CD4-positive, alpha-beta T cell treated with Interleukin-6 at 100 ng/mL for 8 hours (primary cell): ENCODE measurements around the gene PBXIP1.
A peak's percentile ranks its signal among the peaks of the same experiment; 100 is the strongest.
"Not testable (repeated sequence)": the region's sequence is repeated elsewhere in the genome, so short reads cannot be mapped to it uniquely, and the experiment has no call there.

Experiments
- DNase-seq: peaks from one replicate; pipeline ENCODE4 v3.0.0-alpha.2; 2020; ENCODE audit warnings: mixed read lengths, low spot score

The PBXIP1 gene

DNA sequence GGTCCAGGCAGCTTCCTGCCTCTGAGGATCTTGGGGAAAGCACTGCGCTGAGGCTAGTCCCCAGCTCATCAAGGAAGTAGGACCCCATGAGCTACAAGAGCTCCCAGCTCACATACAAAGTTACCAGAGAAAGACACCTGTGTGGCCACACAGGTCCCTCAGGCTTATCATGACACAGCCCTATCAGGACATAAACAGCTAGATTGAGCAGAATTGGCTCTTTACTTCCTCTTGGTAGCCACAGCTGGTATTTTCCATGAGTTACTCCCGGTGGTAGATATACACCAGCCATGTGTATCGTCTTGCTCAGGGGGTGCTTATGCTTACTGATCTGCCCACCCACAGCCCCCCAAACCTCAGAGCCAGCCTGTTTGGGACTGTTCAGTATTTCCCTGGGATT, 38.7 kb upstream of the PBXIP1 start:
- DNase-seq, result no peak

DNA sequence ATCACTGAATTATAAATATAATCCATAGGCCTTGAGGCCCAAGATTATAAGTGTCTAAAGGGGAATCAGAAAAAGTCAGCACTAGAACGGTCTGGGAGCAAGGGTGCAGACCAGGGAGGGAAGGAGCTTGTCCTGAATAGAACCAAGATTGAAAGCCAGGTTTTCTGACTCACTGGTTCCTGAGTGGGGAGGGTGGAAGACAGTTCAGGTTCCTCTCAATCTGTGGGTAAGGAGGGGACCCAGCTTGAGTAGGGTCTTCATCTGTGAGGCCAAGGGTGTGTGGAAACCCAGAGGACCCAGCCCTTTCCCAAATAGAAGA, 38.3 kb upstream of the PBXIP1 start:
- no peak for DNase-seq

DNA sequence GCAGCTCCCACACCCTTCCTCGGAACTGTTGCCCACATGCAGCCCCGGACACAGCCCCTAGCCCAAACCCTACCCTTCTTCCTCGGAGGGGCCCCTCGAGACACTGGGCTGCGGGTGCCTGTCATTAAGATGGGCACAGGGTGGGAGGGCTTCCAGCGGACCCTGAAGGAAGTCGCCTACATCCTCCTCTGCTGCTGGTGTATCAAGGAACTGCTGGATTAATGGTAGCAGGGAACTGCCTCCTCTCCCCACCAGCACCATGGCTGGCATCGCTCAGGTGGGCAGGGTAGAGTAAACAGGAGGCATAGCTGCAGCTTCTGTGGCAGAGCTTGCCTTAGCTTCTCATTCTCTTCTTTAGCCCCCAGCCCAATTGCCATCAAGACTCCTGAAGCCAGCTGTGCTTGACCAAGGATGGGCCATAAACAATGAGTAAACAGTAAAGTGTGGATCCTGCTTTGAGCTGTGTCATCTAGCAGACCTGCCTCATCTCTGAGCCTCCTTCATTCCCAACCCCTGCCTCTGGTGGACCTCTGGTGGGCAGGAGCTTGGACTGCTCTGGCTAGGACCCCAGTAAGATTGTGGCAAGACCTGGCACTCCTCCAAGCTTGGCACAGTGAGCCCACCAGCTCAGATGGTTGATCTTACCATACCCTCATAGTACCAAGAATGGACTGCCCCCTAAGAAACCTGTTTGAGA, 37.8 kb upstream of the PBXIP1 start, which contains the start of gene LENEP:
Gene LENEP (plus strand): TSS at position 15 of the 697 bp plus-strand sequence. CDS start 22 bp downstream, at position 37.
- no peak for DNase-seq

- no peak for DNase-seq
Observed at GRCh38 chr1:154992721-154993571, 37.0 kb upstream of the PBXIP1 start.

DNA sequence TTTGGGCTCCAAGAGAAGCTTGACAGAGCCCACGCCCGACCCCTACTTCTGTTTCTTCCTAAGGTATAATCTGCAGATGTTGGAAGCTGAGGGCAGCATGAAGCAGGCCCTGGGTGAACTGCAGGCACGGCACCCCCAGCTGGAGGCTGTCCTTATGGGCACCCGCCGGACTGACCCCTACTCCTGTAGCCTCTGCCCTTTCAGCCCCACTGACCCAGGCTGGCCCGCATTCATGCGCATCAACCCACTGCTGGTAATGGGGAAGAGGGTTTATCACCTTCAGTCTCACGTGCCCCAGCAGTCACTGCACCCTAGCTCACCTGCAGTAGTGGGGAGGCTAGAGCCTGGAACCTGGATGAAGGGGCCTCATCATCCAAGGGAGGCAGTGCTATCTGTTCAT, 34.4 kb upstream of the PBXIP1 start:
- no peak for DNase-seq

DNA sequence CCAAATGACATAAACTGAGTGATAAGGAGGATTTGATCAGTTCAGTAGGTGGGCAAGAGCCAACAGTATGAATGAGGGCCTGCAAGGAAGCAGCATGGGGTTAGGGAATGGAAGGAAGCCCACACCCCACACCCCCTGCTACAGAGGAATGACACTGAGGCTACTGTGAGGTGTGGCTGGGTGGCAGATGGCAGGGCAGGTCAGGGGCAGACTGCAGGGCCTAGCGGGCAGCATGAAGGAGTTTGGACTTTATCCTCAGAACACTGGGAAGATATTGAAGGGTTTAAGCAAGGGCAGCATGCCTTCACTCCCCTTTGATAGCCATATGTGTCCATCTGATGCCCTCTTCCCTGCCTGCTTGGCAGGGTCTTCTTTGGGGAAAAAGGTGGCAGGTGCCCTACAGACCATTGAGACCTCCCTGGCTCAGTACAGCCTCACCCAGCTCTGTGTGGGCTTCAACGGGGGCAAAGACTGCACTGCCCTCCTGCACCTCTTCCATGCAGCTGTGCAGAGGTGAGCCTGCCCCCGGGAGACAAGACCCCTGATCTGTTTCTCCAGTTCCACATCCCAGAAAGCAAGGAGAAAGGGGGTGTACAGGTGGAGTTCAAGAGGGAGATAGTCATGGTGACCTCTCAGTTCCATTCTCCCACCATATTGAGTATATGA, 33.4 kb upstream of the PBXIP1 start:
- no peak for DNase-seq

GRCh38 chr1:154988058-154988954, 32.4 kb upstream of the PBXIP1 start:
- DNase-seq, result no peak

DNA sequence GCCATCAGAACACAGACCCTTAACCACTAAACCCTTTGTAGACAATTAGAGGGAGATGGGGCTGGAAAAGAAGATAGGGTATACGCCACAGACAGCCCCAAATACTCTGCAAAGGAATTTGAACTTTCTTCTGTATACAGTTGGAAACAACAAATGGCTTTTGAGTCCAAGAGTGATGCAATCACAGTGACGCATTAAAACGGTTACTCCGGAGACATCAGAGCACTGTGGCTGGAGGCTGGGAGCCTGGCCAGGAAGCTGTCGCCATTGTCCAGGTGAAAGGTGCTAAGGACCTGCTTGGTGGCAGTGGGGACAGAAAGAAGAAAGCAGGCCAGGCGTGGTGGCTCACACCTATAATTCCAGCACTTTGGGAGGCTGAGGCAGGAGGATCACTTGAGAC, 31.4 kb upstream of the PBXIP1 start:
- no peak for DNase-seq

DNA sequence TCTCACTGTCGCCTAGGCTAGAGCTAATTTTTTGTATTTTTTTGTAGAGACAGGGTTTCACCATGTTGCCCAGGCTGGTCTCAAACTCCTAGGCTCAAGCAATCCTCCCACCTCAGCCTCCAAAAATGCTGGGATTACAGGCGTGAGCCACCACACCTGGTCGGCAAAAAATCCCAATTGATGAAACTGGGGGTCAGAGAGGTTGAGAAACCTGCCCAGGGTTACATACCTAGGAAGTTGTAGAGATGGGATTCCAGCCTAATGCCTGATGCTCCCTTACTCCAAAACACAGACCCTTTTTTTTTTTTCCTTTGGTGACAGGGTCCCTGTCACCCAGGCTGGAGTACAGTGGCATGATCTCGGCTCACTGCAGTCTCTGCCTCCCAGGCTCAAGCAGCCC, 30.8 kb upstream of the PBXIP1 start:
- DNase-seq, result not testable (repeated sequence)

- no peak for DNase-seq
Observed at GRCh38 chr1:154983776-154984466, 28.0 kb upstream of the PBXIP1 start.

DNA sequence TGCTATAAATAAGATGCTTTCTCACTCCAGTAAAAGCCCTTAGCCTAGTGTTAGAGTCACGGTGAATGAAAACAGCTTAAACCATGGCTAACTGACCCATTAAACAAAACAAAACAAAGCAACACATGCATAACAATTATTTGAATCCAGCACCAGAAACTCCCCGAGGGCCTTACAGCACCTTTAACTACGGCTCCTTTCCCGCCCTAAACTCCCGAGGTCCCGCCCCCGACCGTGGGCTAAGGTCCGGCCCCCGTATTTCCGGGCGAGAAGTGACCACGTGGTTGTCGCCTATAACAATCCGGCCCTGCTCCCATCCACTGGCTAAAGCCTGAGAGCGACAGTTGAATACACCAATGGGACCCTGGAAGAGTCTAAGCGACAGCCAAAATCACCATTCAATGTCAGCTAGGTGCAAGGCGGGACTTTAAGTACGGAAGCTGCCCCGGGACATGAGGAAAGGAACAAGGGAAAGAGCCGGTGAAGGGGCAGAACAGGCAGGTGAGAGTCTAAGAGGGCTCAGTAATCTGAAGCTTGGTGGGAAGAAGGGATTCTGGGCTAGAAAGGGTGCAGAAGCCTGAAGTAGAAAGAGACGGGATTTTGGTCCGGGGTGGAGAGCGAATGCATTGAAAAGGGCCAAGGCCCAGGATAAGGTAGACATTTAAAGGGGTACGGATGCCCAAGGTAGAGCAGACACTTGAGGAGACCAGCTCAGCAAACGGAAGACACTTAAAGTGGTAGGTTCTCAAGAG, 27.2 kb upstream of the PBXIP1 start, which contains the start of gene FLAD1:
Gene FLAD1 (plus strand): TSS at position 448 of the 752 bp plus-strand sequence. CDS start 351 bp downstream, outside the sequence.
- DNase-seq, result peak; percentile 98

DNA sequence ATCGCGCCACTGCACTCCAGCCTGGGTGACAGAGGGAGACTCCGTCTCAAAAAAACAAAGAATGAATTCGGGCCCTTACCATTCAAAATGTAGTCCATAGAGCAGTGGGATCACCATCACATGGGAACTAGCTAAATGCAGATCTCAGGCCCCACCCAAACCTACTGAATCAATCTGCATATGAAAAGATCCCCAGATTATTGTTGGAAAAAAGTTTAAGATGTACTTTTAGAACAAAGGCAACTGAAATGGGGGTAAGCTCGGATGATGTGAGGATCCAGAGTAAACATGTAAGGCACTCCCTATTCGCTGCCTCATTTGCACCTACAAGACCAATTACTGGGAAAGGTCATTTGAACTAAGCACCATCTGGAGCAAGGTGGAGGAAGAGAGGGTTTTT, 26.4 kb upstream of the PBXIP1 start:
- no peak for DNase-seq

GRCh38 chr1:154978360-154978759, 22.5 kb upstream of the PBXIP1 start:
- no peak for DNase-seq

GRCh38 chr1:154977762-154978161, 21.9 kb upstream of the PBXIP1 start:
- not testable (repeated sequence) for DNase-seq

DNA sequence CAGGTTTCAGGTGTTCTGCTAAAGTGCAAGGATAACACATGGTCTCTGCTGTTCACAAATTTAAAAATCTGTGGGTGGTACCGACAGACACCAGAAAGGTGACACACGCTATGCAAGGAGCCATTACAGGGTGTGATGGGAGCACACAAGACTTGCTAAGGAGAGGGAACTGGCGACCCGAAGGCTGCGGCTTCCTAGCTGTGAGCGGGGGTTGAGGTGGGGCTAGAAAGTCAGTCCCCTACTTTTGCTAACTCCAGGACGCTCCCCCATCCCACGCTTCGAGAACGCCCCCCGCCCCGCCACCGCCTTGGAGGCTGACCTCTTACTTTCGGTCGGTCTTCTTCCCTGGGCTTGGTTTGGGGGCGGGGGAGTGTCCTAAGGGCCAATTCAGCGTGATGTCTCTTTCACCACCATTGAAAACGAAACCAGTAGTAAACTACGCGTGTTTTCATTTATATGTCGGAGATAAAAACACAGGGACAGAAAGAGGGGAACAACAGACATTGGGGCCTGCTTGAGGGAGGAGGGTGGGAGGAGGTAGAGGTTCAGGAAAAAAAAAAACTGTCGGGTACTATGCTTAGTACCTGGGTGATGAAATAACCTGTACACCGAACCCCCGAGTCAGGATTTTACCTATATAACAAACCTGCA, 19.6 kb upstream of the PBXIP1 start:
- peak; percentile 40 for DNase-seq

GRCh38 chr1:154974808-154975408, 19.0 kb upstream of the PBXIP1 start:
- peak; percentile 96 for DNase-seq

DNA sequence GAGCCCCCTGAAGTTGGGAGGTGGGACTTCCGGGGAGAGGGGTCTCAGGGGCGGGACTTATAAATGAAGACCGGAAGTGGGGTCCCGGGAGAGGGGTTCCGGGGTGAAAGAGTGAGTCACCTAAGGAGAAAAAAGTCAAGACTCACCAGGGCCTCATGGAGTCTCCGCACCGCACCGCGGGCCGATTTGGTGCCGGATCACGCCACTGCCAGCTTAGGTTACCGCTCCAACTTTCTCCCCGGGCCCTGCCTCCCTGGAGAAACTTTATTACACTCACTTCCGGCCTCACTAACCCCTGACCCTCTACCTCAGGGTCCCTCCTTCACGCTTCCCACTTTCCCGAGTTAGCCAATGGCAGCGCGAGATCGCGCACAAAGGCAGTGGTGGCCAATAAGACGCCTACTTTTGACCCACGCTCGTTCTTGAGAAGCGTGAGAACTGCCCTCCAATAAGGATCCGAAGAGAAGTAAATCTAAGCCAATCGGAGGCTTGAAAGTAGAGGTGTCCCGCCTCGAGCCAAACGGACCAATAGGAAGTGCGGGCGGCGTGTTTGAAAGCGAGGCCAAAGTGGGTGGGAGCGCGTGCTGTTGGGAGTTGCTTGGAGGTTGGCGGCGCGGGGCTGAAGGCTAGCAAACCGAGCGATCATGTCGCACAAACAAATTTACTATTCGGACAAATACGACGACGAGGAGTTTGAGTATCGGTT, 18.4 kb upstream of the PBXIP1 start, which contains the start of gene CKS1B:
Gene CKS1B (plus strand): TSS at position 580 of the 706 bp plus-strand sequence. CDS start 65 bp downstream, at position 645.
- DNase-seq, result peak; percentile 98

- peak; percentile 88 for DNase-seq
Observed at GRCh38 chr1:154973344-154974101, 17.6 kb upstream of the PBXIP1 start.
